Activated CD8-positive, alpha-beta memory T cell treated with anti-CD3 and anti-CD28 coated beads, Interleukin-2, amount 10 ng/mL, durations not matched to agents 7 days and 5 days (primary cell): ENCODE measurements around the gene MGAT3. TPM values are rescaled to one million over a fixed set of nuclear protein-coding genes. Genes with fewer than 3 reads are reported as not detected.

Source experiments
- total RNA-seq, 2 experiments: library from RNA; stranded (reverse); gene quantifications; one replicate each; pipeline ENCODE4 v1.2.3, GENCODE V29; 2021

The MGAT3 gene
- total RNA-seq, 2 experiments from 2014 or later: 0.96 to 3.6 TPM

Other genes with a start within 250 kb of the MGAT3 start
- gene PDGFB, start 212.0 kb upstream of the MGAT3 start, total RNA-seq: under 1 TPM in 1 of 2 experiments, not detected in 1; 0.35 TPM
- 1,000 to 10,000 TPM; 1,571 to 1,769 TPM for gene RPL3, start 137.4 kb upstream of the MGAT3 start, total RNA-seq
- gene SYNGR1, start 107.0 kb upstream of the MGAT3 start, total RNA-seq: 10 to 100 TPM in 1 of 2 experiments, 1 to 10 TPM in 1; 4.2 to 16.0 TPM
- 10 to 100 TPM; 27.7 to 35.2 TPM for gene TAB1, start 57.2 kb upstream of the MGAT3 start, total RNA-seq
- gene MIEF1, start 45.3 kb downstream of the MGAT3 start, total RNA-seq: 10 to 100 TPM; 40.6 to 45.7 TPM
- 100 to 1,000 TPM; 365 to 501 TPM for gene ATF4, start 63.5 kb downstream of the MGAT3 start, total RNA-seq
- gene RPS19BP1, start 75.7 kb downstream of the MGAT3 start, total RNA-seq: 10 to 100 TPM; 64.8 to 81.6 TPM
- gene CACNA1I, start 113.7 kb downstream of the MGAT3 start, total RNA-seq: 1 to 10 TPM in 1 of 2 experiments, under 1 TPM in 1; 0.30 to 1.8 TPM